ENCODE data around the gene ZNF692. TPM values are rescaled to one million over a fixed set of nuclear protein-coding genes. Genes with fewer than 3 reads are reported as not detected.
A peak's percentile ranks its signal among the peaks of the same experiment; 100 is the strongest.

The ZNF692 gene
- total and polyA plus RNA-seq, 2 of the 13 experiments (the other 11 are each of a cell fraction or from before 2014, with no cell fraction given) = 27.3 to 45.8 TPM

GRCh38 chr1:248872752-248873408 is 14.0 kb upstream of the ZNF692 start (continued):
- TF ChIP-seq SOX13 (IDR thresholded peaks at IDR 0.05) (no peak), SOX13 (CRISPR knock-in tag; conservative IDR thresholded peaks at IDR 0.05 in 1 of 2, IDR thresholded peaks at IDR 0.05 in 1 of 2) (0 out of 4 replicates have a peak, but pooled peaks of 1 of the 2 experiments have one; percentile 3), SRY (CRISPR knock-in tag; IDR thresholded peaks at IDR 0.05) (no peak), HMGA1 (CRISPR knock-in tag; conservative IDR thresholded peaks at IDR 0.05) (no peak), ZBTB40 (IDR thresholded peaks at IDR 0.05) (no peak), ZBTB40 (CRISPR knock-in tag; IDR thresholded peaks at IDR 0.05) (peak; percentile 55), ZNF124 (CRISPR knock-in tag; IDR thresholded peaks at IDR 0.05) (0 out of 2 replicates have a peak, but pooled peaks have one; percentile 6), ATF2 (CRISPR knock-in tag; IDR thresholded peaks at IDR 0.05) (no peak), SRSF4 (IDR thresholded peaks at IDR 0.05; ENCODE audit: low read depth, low read length, poor library complexity, severe bottlenecking) (no peak), JDP2 (CRISPR knock-in tag; IDR thresholded peaks at IDR 0.05; ENCODE audit: borderline replicate concordance) (no peak), ZNF292 (CRISPR knock-in tag; IDR thresholded peaks at IDR 0.05; ENCODE audit: borderline replicate concordance, low read depth) (peak; percentile 17; the same call in 1 of the 2 replicates), MED8 (CRISPR knock-in tag; IDR thresholded peaks at IDR 0.05; ENCODE audit: insufficient replicate concordance) (no peak)
- TF ChIP-seq, protein P1, sequence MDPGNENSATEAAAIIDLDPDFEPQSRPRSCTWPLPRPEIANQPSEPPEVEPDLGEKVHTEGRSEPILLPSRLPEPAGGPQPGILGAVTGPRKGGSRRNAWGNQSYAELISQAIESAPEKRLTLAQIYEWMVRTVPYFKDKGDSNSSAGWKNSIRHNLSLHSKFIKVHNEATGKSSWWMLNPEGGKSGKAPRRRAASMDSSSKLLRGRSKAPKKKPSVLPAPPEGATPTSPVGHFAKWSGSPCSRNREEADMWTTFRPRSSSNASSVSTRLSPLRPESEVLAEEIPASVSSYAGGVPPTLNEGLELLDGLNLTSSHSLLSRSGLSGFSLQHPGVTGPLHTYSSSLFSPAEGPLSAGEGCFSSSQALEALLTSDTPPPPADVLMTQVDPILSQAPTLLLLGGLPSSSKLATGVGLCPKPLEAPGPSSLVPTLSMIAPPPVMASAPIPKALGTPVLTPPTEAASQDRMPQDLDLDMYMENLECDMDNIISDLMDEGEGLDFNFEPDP (CRISPR knock-in tag; conservative IDR thresholded peaks at IDR 0.05) = 0 out of 2 replicates have a peak, but pooled peaks have one; percentile 79
- TF ChIP-seq, protein P2, sequence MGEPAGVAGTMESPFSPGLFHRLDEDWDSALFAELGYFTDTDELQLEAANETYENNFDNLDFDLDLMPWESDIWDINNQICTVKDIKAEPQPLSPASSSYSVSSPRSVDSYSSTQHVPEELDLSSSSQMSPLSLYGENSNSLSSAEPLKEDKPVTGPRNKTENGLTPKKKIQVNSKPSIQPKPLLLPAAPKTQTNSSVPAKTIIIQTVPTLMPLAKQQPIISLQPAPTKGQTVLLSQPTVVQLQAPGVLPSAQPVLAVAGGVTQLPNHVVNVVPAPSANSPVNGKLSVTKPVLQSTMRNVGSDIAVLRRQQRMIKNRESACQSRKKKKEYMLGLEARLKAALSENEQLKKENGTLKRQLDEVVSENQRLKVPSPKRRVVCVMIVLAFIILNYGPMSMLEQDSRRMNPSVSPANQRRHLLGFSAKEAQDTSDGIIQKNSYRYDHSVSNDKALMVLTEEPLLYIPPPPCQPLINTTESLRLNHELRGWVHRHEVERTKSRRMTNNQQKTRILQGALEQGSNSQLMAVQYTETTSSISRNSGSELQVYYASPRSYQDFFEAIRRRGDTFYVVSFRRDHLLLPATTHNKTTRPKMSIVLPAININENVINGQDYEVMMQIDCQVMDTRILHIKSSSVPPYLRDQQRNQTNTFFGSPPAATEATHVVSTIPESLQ (CRISPR knock-in tag; conservative IDR thresholded peaks at IDR 0.05) = no peak

Measured in HepG2 (cell line).